ENCODE results near the gene TLR7. TPM values are rescaled to one million over a fixed set of nuclear protein-coding genes. Genes with fewer than 3 reads are reported as not detected.

The TLR7 gene
- total RNA-seq, 1 donor from 2014 or later = not detected

GRCh38 chrX:12871257-12871656, 4.4 kb downstream of the TLR7 start:
- DNase-seq (ENCODE audit: low read depth) (no peak), FAIRE-seq (no peak)
- Histone ChIP-seq H3K4me1 (ENCODE audit: insufficient read depth, low read length) (no peaks in the 10 kb centered on the region), H4K20me1 (ENCODE audit: insufficient read depth, low read length) (no peaks in the 10 kb centered on the region), H3K9ac (ENCODE audit: low read length) (no peak overlapping the region), H3K79me2 (ENCODE audit: insufficient read depth, low read length) (no peaks in the 10 kb centered on the region), H3K4me2 (ENCODE audit: low read length) (no peak overlapping the region), H3K9me3 (ENCODE audit: insufficient read depth, low read depth, low read length) (no peaks in the 10 kb centered on the region), H3K36me3 (ENCODE audit: insufficient read depth, low read length) (no peaks in the 10 kb centered on the region), H3K27ac (ENCODE audit: low read depth, low read length) (no peak overlapping the region), H2AFZ (ENCODE audit: low read depth, low read length) (no peak overlapping the region), H3K4me3 (ENCODE audit: insufficient read depth, low read depth, low read length) (no peak overlapping the region), H3K27me3 (ENCODE audit: insufficient read depth, low read length) (no peaks in the 10 kb centered on the region)
- Mint-ChIP-seq H3K4me3 (ENCODE audit: unreplicated experiment) (no peak overlapping the region), H3K27ac (ENCODE audit: unreplicated experiment) (no peak overlapping the region), H3K9me3 (ENCODE audit: unreplicated experiment) (no peaks in the 10 kb centered on the region), H3K4me1 (ENCODE audit: low read depth, unreplicated experiment) (no peaks in the 10 kb centered on the region), H3K27me3 (ENCODE audit: low read depth, unreplicated experiment) (peaks cover 2% of the 10 kb centered on the region), H3K36me3 (ENCODE audit: low read depth, unreplicated experiment) (no peaks in the 10 kb centered on the region)
- TF ChIP-seq EZH2 (IDR thresholded peaks at IDR 0.05; ENCODE audit: insufficient read depth, low read length) = no peak
- TF ChIP-seq, protein P1, sequence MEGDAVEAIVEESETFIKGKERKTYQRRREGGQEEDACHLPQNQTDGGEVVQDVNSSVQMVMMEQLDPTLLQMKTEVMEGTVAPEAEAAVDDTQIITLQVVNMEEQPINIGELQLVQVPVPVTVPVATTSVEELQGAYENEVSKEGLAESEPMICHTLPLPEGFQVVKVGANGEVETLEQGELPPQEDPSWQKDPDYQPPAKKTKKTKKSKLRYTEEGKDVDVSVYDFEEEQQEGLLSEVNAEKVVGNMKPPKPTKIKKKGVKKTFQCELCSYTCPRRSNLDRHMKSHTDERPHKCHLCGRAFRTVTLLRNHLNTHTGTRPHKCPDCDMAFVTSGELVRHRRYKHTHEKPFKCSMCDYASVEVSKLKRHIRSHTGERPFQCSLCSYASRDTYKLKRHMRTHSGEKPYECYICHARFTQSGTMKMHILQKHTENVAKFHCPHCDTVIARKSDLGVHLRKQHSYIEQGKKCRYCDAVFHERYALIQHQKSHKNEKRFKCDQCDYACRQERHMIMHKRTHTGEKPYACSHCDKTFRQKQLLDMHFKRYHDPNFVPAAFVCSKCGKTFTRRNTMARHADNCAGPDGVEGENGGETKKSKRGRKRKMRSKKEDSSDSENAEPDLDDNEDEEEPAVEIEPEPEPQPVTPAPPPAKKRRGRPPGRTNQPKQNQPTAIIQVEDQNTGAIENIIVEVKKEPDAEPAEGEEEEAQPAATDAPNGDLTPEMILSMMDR (IDR thresholded peaks at IDR 0.05; ENCODE audit: insufficient read depth, low read depth, low read length) = no peak

- TF ChIP-seq, protein P1 (IDR thresholded peaks at IDR 0.05; ENCODE audit: insufficient read depth, low read depth, low read length) = no peak
- no peak for TF ChIP-seq EZH2 (IDR thresholded peaks at IDR 0.05; ENCODE audit: insufficient read depth, low read length)
- Mint-ChIP-seq H3K27ac (ENCODE audit: unreplicated experiment) (no peak overlapping the region), H3K36me3 (ENCODE audit: low read depth, unreplicated experiment) (no peaks in the 10 kb centered on the region), H3K4me3 (ENCODE audit: unreplicated experiment) (no peak overlapping the region), H3K27me3 (ENCODE audit: low read depth, unreplicated experiment) (peaks cover 2% of the 10 kb centered on the region), H3K4me1 (ENCODE audit: low read depth, unreplicated experiment) (no peaks in the 10 kb centered on the region), H3K9me3 (ENCODE audit: unreplicated experiment) (no peaks in the 10 kb centered on the region)
- no peaks in the 10 kb centered on the region for H3K27me3 ChIP-seq (ENCODE audit: insufficient read depth, low read length)
- H3K9me3 ChIP-seq (ENCODE audit: insufficient read depth, low read depth, low read length) = no peaks in the 10 kb centered on the region
- H3K4me3 ChIP-seq (ENCODE audit: insufficient read depth, low read depth, low read length) = no peak overlapping the region
- DNase-seq (ENCODE audit: low read depth) = no peak
- no peaks in the 10 kb centered on the region for H3K4me1 ChIP-seq (ENCODE audit: insufficient read depth, low read length)
- no peaks in the 10 kb centered on the region for H3K36me3 ChIP-seq (ENCODE audit: insufficient read depth, low read length)
- no peak overlapping the region for H3K4me2 ChIP-seq (ENCODE audit: low read length)
- FAIRE-seq = no peak
- no peak overlapping the region for H3K27ac ChIP-seq (ENCODE audit: low read depth, low read length)
- no peak overlapping the region for H3K9ac ChIP-seq (ENCODE audit: low read length)
- H2AFZ ChIP-seq (ENCODE audit: low read depth, low read length) = no peak overlapping the region
- no peaks in the 10 kb centered on the region for H3K79me2 ChIP-seq (ENCODE audit: insufficient read depth, low read length)
- no peaks in the 10 kb centered on the region for H4K20me1 ChIP-seq (ENCODE audit: insufficient read depth, low read length)
Observed at GRCh38 chrX:12872741-12873140, 5.9 kb downstream of the TLR7 start.

GRCh38 chrX:12874581-12874980, 7.7 kb downstream of the TLR7 start:
- H3K9me3 ChIP-seq (ENCODE audit: insufficient read depth, low read depth, low read length) = no peaks in the 10 kb centered on the region
- no peaks in the 10 kb centered on the region for H3K27me3 ChIP-seq (ENCODE audit: insufficient read depth, low read length)
- H3K9me3 Mint-ChIP-seq (ENCODE audit: unreplicated experiment) = no peaks in the 10 kb centered on the region
- no peaks in the 10 kb centered on the region for H3K4me1 Mint-ChIP-seq (ENCODE audit: low read depth, unreplicated experiment)
- H3K79me2 ChIP-seq (ENCODE audit: insufficient read depth, low read length) = no peaks in the 10 kb centered on the region
- H3K27ac ChIP-seq (ENCODE audit: low read depth, low read length) = no peak overlapping the region
- no peaks in the 10 kb centered on the region for H3K36me3 ChIP-seq (ENCODE audit: insufficient read depth, low read length)
- no peaks in the 10 kb centered on the region for H4K20me1 ChIP-seq (ENCODE audit: insufficient read depth, low read length)
- TF ChIP-seq, protein P1 (IDR thresholded peaks at IDR 0.05; ENCODE audit: insufficient read depth, low read depth, low read length) = no peak
- no peak for TF ChIP-seq EZH2 (IDR thresholded peaks at IDR 0.05; ENCODE audit: insufficient read depth, low read length)
- H3K9ac ChIP-seq (ENCODE audit: low read length) = no peak overlapping the region
- peaks cover 2% of the 10 kb centered on the region for H3K27me3 Mint-ChIP-seq (ENCODE audit: low read depth, unreplicated experiment)
- no peak overlapping the region for H3K27ac Mint-ChIP-seq (ENCODE audit: unreplicated experiment)
- H3K4me3 ChIP-seq (ENCODE audit: insufficient read depth, low read depth, low read length) = no peak overlapping the region
- FAIRE-seq (peak; percentile 78), DNase-seq (ENCODE audit: low read depth) (no peak)
- H3K36me3 Mint-ChIP-seq (ENCODE audit: low read depth, unreplicated experiment) = no peaks in the 10 kb centered on the region
- no peak overlapping the region for H3K4me2 ChIP-seq (ENCODE audit: low read length)
- no peak overlapping the region for H2AFZ ChIP-seq (ENCODE audit: low read depth, low read length)
- H3K4me3 Mint-ChIP-seq (ENCODE audit: unreplicated experiment) = no peak overlapping the region
- H3K4me1 ChIP-seq (ENCODE audit: insufficient read depth, low read length) = no peaks in the 10 kb centered on the region
